ENCODE data around the gene IP6K3.

The IP6K3 gene

DNA sequence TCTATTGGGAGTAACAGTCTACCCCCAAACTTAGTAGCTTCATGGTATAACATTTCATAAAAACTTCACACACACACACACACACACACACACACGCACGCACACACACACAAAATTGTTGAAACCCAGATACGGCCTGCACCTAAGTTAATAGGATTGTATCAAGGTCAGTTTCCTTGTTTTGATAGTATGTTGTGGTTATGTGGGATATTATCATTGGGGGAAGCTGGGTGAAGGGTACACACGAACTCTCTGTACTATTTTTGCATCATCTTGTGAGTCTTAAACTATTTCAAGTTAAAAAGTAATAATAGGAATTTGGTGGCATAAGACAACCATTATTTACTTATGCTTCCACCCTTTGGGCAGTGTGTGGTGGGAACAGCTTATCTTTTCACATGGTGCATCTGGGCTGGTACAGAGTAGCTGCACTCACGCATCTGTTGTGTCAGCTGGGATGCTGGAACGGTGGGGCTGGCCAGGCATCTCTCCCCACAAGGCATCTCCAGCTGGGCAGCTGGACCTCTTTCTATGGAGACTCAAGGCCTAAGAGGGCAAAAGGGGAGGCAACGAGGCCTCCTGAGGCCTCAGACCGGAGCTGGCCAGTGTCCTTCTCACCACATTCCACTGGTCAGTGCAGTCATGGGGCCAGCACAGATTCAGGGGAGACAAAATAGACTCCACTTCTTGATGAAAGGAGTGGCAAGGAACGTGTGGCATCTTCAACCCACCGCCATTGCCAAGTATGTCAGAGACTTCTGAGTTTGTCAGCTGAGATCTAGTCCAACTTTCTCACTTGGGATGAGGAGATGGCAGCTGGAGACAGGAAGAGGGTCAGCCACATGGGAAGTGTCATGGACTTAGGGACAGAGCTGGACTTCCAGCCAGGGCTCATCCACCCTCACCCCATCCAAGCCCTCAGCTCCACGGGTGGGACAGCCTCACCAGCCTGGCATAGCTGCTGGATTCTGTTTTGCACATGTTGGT is 20.5 kb upstream of the IP6K3 start:
- no peaks in the 10 kb centered on the region for H4K20me1 ChIP-seq (ENCODE audit: insufficient read depth, low read length)
- H2AFZ ChIP-seq (ENCODE audit: low read length): no peak overlapping the region
- no peaks in the 10 kb centered on the region for H3F3A ChIP-seq (ENCODE audit: insufficient read depth, low read length)

DNA sequence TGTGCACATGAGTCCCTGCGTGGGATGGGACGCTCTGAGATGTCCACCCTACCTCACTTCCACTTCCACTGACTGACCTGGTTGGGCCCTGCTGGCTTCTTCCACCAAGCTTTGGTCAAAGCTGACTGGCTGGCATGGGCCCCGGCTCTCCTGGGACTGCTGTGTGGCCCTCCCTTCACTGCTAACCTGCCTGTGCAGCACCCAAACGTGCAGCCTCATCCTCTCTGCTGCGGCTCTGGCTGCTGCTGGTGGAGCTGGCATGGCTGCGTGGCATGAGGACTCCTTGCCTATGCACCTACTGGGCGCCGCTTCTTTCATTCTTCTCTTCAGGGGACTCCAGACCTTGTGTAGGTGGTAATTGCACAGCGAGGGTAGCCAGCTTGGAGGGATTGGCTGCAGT is 18.7 kb upstream of the IP6K3 start:
- no peak for DNase-seq
- no peaks in the 10 kb centered on the region for H3K79me2 ChIP-seq (ENCODE audit: low read length)
- H3K9ac ChIP-seq (ENCODE audit: low read length): no peak overlapping the region
- TF ChIP-seq, protein P1, sequence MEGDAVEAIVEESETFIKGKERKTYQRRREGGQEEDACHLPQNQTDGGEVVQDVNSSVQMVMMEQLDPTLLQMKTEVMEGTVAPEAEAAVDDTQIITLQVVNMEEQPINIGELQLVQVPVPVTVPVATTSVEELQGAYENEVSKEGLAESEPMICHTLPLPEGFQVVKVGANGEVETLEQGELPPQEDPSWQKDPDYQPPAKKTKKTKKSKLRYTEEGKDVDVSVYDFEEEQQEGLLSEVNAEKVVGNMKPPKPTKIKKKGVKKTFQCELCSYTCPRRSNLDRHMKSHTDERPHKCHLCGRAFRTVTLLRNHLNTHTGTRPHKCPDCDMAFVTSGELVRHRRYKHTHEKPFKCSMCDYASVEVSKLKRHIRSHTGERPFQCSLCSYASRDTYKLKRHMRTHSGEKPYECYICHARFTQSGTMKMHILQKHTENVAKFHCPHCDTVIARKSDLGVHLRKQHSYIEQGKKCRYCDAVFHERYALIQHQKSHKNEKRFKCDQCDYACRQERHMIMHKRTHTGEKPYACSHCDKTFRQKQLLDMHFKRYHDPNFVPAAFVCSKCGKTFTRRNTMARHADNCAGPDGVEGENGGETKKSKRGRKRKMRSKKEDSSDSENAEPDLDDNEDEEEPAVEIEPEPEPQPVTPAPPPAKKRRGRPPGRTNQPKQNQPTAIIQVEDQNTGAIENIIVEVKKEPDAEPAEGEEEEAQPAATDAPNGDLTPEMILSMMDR (IDR thresholded peaks at IDR 0.05; ENCODE audit: low read length): no peak
- TF ChIP-seq EZH2phosphoT487 (IDR thresholded peaks at IDR 0.05; ENCODE audit: low read length) (no peak), EZH2 (optimal IDR thresholded peaks at IDR 0.05; ENCODE audit: low read depth, low read length) (no peak)
- H2AFZ ChIP-seq (ENCODE audit: low read length): no peak overlapping the region
- H3K4me1 ChIP-seq (ENCODE audit: low read length): no peaks in the 10 kb centered on the region
- H3K9me3 ChIP-seq (replicated peaks; ENCODE audit: insufficient read depth, low read length): no peaks in the 10 kb centered on the region
- H3F3A ChIP-seq (ENCODE audit: insufficient read depth, low read length): no peaks in the 10 kb centered on the region
- H3K9me2 ChIP-seq (replicated peaks; ENCODE audit: insufficient read depth, low read length): no peaks in the 10 kb centered on the region
- no peak overlapping the region for H3K4me2 ChIP-seq (ENCODE audit: low read depth, low read length)
- no peak overlapping the region for H3K4me3 ChIP-seq (ENCODE audit: low read length)
- no peak overlapping the region for H3K27ac ChIP-seq (ENCODE audit: low read length)
- no peaks in the 10 kb centered on the region for H3K36me3 ChIP-seq (replicated peaks; ENCODE audit: insufficient read depth, low read length)
- no peaks in the 10 kb centered on the region for H4K20me1 ChIP-seq (ENCODE audit: insufficient read depth, low read length)
- H3K27me3 ChIP-seq (replicated peaks; ENCODE audit: insufficient read depth, low read length): peaks cover 30% of the 10 kb centered on the region; the same call in 1 of the 2 replicates

More for the DNA sequence above, 20.5 kb upstream of the IP6K3 start:
- DNase-seq: no peak
- Histone ChIP-seq H3K4me1 (ENCODE audit: low read length) (no peaks in the 10 kb centered on the region), H3K27me3 (replicated peaks; ENCODE audit: insufficient read depth, low read length) (peaks cover 30% of the 10 kb centered on the region; the same call in 1 of the 2 replicates), H3K36me3 (replicated peaks; ENCODE audit: insufficient read depth, low read length) (no peaks in the 10 kb centered on the region), H3K79me2 (ENCODE audit: low read length) (no peaks in the 10 kb centered on the region), H3K27ac (ENCODE audit: low read length) (no peak overlapping the region), H3K9me3 (replicated peaks; ENCODE audit: insufficient read depth, low read length) (no peaks in the 10 kb centered on the region), H3K4me3 (ENCODE audit: low read length) (no peak overlapping the region), H3K9me2 (replicated peaks; ENCODE audit: insufficient read depth, low read length) (no peaks in the 10 kb centered on the region), H3K9ac (ENCODE audit: low read length) (no peak overlapping the region), H3K4me2 (ENCODE audit: low read depth, low read length) (no peak overlapping the region)
- TF ChIP-seq, protein P1 (IDR thresholded peaks at IDR 0.05; ENCODE audit: low read length): no peak
- TF ChIP-seq EZH2 (optimal IDR thresholded peaks at IDR 0.05; ENCODE audit: low read depth, low read length) (no peak), EZH2phosphoT487 (IDR thresholded peaks at IDR 0.05; ENCODE audit: low read length) (no peak)

DNA sequence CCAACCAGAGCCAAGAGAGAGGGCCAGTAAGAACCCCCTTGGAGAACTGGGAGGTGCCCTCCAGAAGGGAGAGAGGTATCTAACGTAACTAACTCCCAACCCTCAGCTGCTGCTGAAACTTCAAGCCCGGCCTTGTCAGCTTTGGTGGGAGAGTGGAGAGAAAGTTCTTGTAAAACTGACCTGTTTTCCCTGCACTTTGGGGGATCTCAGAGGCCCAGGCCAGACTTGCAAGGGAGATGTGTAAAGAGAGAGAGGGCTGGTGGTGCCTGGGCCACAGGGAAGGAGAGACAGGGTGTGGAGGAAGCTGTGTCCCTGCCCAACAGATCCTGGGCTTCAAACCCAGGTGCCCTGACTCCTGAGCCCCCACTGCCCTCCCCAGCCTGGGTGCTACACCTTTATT is 17.3 kb upstream of the IP6K3 start:
- no peak overlapping the region for H3K4me3 ChIP-seq (ENCODE audit: low read length)
- H3K27me3 ChIP-seq (replicated peaks; ENCODE audit: insufficient read depth, low read length): peaks cover 38% of the 10 kb centered on the region
- H3K9me2 ChIP-seq (replicated peaks; ENCODE audit: insufficient read depth, low read length): no peaks in the 10 kb centered on the region
- no peak overlapping the region for H3K27ac ChIP-seq (ENCODE audit: low read length)
- H2AFZ ChIP-seq (ENCODE audit: low read length): no peak overlapping the region
- no peaks in the 10 kb centered on the region for H3K9me3 ChIP-seq (replicated peaks; ENCODE audit: insufficient read depth, low read length)
- H3K79me2 ChIP-seq (ENCODE audit: low read length): no peaks in the 10 kb centered on the region
- no peaks in the 10 kb centered on the region for H3K4me1 ChIP-seq (ENCODE audit: low read length)
- no peak for TF ChIP-seq EZH2 (optimal IDR thresholded peaks at IDR 0.05; ENCODE audit: low read depth, low read length)
- TF ChIP-seq, protein P1 (IDR thresholded peaks at IDR 0.05; ENCODE audit: low read length): no peak
- no peak for TF ChIP-seq EZH2phosphoT487 (IDR thresholded peaks at IDR 0.05; ENCODE audit: low read length)
- no peak for DNase-seq
- H3K36me3 ChIP-seq (replicated peaks; ENCODE audit: insufficient read depth, low read length): no peaks in the 10 kb centered on the region
- H4K20me1 ChIP-seq (ENCODE audit: insufficient read depth, low read length): no peaks in the 10 kb centered on the region
- H3F3A ChIP-seq (ENCODE audit: insufficient read depth, low read length): no peaks in the 10 kb centered on the region
- no peak overlapping the region for H3K4me2 ChIP-seq (ENCODE audit: low read depth, low read length)
- no peak overlapping the region for H3K9ac ChIP-seq (ENCODE audit: low read length)
